GM12872 (cell line): ENCODE results near the gene CSNK2B.

Experiments
- TF ChIP-seq, protein P1 (sequence below): IDR thresholded peaks from 3 replicates; pipeline ENCODE4 v1.5.1; 2011; ENCODE audit warnings: low read depth, mild to moderate bottlenecking, low read length, moderate library complexity; ENCODE audit not compliant: insufficient read depth

Gene CSNK2B

DNA sequence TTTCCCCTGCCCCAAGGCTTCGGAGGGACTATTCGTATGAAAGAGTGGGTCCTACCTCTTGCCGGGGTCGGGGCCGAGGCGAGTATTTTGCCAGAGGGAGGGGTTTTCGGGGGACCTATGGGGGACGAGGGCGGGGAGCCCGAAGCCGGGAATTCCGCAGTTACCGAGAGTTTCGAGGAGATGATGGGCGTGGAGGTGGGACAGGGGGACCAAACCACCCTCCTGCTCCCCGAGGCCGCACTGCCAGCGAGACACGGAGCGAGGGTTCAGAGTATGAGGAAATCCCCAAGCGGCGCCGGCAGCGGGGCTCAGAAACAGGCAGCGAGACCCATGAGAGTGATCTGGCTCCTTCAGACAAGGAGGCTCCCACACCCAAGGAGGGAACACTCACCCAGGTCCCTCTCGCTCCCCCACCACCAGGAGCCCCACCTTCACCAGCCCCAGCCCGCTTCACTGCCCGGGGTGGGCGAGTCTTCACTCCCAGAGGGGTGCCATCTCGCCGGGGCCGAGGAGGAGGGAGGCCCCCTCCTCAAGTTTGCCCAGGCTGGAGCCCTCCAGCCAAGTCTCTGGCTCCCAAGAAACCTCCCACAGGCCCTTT lies 34.1 kb upstream of the CSNK2B start:
- TF ChIP-seq, protein P1, sequence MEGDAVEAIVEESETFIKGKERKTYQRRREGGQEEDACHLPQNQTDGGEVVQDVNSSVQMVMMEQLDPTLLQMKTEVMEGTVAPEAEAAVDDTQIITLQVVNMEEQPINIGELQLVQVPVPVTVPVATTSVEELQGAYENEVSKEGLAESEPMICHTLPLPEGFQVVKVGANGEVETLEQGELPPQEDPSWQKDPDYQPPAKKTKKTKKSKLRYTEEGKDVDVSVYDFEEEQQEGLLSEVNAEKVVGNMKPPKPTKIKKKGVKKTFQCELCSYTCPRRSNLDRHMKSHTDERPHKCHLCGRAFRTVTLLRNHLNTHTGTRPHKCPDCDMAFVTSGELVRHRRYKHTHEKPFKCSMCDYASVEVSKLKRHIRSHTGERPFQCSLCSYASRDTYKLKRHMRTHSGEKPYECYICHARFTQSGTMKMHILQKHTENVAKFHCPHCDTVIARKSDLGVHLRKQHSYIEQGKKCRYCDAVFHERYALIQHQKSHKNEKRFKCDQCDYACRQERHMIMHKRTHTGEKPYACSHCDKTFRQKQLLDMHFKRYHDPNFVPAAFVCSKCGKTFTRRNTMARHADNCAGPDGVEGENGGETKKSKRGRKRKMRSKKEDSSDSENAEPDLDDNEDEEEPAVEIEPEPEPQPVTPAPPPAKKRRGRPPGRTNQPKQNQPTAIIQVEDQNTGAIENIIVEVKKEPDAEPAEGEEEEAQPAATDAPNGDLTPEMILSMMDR = no peak

DNA sequence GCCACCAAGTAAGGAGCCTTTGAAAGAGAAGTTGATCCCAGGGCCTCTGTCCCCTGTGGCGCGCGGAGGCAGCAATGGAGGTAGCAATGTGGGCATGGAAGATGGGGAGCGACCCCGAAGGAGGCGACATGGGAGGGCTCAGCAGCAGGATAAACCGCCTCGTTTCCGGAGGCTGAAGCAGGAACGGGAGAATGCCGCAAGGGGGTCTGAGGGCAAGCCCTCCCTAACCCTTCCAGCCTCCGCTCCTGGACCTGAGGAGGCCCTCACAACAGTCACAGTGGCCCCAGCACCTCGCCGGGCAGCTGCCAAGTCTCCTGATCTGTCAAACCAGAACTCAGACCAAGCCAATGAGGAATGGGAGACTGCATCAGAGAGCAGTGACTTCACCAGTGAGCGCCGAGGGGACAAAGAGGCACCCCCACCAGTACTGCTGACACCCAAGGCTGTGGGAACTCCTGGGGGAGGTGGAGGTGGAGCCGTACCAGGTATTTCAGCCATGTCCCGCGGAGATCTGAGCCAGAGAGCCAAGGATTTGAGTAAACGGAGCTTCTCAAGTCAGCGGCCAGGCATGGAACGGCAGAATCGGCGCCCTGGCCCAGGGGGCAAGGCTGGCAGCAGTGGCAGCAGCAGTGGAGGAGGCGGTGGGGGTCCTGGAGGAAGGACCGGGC lies 33.5 kb upstream of the CSNK2B start:
- TF ChIP-seq, protein P1 = no peak

DNA sequence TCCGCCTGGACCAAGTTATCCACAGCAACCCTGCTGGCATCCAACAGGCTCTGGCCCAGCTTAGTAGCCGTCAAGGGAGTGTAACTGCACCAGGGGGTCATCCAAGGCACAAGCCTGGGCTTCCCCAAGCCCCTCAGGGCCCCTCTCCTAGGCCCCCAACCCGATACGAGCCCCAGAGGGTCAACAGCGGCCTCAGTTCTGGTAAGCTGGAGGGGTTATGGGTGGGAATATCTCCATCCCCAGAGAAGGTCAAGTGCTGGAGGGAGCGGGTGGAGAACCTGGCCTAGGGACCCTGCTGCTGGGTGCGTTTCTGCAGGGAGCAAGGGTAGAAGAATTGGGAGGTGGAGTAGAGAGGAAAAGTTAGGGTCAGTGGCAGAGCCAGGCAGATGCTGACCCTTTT lies 32.4 kb upstream of the CSNK2B start:
- TF ChIP-seq, protein P1 = no peak

DNA sequence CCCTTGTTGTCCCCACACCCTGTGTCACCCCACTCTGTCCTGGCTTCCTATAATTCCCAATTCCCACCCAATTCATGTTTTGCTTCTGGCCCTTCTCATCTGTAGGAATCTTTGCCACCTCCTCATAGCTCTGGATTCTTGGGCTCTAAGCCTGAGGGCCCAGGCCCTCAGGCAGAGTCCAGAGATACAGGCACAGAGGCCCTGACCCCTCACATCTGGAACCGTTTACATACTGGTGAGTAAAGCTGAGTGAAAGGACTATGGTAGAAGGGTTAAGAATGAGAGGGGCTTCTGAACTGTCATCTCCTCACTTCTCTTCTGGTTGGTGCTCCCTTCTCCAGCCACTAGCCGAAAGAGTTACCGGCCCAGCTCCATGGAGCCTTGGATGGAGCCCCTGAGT lies 31.7 kb upstream of the CSNK2B start:
- TF ChIP-seq, protein P1 = no peak

DNA sequence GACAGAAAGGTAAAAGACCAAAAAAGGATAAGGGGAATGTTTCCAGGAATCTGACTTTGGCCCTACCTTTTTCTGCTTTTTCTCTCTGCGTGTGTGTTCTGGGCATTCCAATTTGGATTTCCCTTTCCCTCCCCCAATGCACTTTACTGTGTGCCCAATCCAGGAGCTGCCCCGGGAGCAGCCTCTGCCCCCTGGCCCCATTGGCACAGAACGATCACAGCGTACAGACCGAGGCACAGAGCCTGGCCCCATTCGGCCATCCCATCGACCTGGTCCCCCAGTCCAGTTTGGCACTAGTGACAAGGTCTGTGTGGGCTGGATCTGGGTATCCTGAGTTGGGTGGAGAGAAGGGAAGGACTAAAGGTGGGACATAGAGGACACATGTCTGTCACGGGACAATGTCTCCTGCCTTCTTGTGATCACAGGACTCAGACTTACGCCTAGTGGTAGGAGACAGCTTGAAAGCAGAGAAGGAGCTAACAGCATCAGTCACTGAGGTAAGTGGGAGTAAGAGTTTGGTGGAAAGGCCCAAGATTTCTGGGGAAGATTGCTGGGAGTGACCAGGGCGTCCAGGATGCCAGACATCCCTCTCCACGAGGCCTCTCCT lies 30.8 kb upstream of the CSNK2B start:
- TF ChIP-seq, protein P1 = no peak

DNA sequence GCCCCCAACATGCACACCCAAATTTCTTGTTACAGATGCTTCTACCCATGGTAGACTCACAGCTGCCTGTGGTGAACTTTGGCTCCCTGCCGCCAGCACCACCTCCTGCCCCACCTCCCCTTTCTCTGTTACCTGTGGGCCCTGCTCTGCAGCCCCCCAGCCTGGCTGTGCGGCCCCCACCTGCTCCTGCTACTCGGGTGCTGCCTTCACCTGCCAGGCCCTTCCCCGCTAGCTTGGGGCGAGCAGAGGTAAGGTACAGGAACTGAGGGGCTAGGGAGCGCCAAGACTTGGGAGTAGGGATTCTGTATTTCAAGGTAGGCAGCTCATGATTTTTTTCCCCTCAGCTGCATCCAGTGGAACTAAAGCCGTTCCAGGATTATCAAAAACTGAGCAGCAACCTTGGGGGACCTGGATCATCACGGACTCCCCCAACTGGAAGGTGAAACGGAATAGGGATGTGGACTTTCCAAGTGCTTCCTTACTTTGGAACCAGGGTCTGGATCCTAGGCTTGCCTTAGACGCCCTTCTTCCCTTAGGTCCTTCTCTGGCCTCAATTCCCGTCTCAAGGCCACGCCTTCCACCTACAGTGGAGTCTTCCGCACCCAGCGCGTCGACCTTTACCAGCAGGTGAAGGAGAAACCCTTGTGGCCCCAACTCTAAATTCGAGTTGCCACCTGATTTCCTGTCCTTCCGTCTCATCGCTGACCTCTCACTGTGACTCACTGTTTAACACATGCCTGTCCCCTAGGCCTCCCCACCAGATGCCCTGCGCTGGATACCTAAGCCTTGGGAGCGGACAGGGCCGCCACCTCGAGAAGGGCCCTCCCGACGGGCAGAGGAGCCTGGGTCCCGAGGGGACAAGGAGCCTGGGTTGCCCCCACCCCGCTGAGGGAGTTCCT lies 28.9 kb upstream of the CSNK2B start:
- TF ChIP-seq, protein P1 = no peak

DNA sequence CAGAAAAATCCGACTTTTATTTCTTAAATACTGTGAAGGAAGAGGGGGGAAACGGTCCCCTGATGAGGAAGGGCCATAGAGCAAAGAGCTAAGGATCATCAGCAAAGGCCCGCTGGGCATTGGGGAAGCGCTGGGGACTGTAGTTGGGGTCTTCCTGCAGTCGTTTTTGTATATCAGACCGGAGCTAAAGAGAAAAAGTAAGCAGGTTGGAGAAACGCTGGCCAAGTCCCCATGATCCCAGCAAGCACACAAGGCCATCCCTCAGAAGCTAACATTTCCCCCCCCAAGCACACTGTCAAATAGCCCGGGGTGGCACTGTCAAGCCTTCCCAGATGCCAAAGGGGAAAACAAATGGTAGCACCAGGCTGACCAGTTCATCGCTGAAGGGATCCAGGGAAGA lies 26.8 kb upstream of the CSNK2B start:
- TF ChIP-seq, protein P1 = no peak
